Spleen (tissue), 11 donors: ENCODE data around the gene ZNF609. TPM values are rescaled to one million over a fixed set of nuclear protein-coding genes. Genes with fewer than 3 reads are reported as not detected.

Experiments
- DNase-seq: peaks from one replicate; pipeline ENCODE4 v3.0.0-alpha.2; 2020
- H3K27ac ChIP-seq, 8 donors: fragments of 200-600 bp; sonication (generic) in 7 of 8; 1 replicate in 4 of 8; 2 replicates in 4 of 8; pipeline versions ENCODE4 v1.5.0 to v1.8.0; 2016 to 2021; ENCODE audit warnings: inconsistent platforms in 4 of 8, mild to moderate bottlenecking in 4 of 8, moderate library complexity in 1 of 8
- H3K27me3 ChIP-seq, 7 donors: fragments of 200-600 bp; sonication (generic) in 6 of 7; replicated peaks in 1 of 7; 1 replicate in 4 of 7; 2 replicates in 3 of 7; pipeline versions ENCODE4 v1.5.0 to v1.8.0; 2016 to 2021; ENCODE audit warnings: inconsistent platforms in 3 of 7, mild to moderate bottlenecking in 1 of 7
- H3K36me3 ChIP-seq, 6 donors: fragments of 200-600 bp; sonication (generic) in 5 of 6; 1 replicate in 4 of 6; 2 replicates in 2 of 6; pipeline versions ENCODE4 v1.5.0 to v1.8.0; 2016 to 2021; ENCODE audit warnings: inconsistent platforms in 2 of 6
- H3K4me1 ChIP-seq, 6 donors: fragments of 200-600 bp; sonication (generic) in 5 of 6; 1 replicate in 3 of 6; 2 replicates in 3 of 6; pipeline versions ENCODE4 v1.5.0 to v1.8.0; 2016 to 2021; ENCODE audit warnings: inconsistent platforms in 3 of 6
- H3K4me3 ChIP-seq, 8 donors: fragments of 200-600 bp; sonication (generic) in 7 of 8; 1 replicate in 4 of 8; 2 replicates in 4 of 8; pipeline versions ENCODE4 v1.5.0 to v1.8.0; 2016 to 2021; ENCODE audit warnings: inconsistent platforms in 4 of 8, mild to moderate bottlenecking in 4 of 8, moderate library complexity in 2 of 8
- H3K9me3 ChIP-seq, 8 donors: fragments of 200-600 bp; sonication (generic) in 7 of 8; 1 replicate in 4 of 8; 2 replicates in 4 of 8; pipeline versions ENCODE4 v1.5.0 to v1.8.0; 2016 to 2021; ENCODE audit warnings: inconsistent platforms in 4 of 8
- CTCF ChIP-seq, 11 experiments: fragments of 200-600 bp in 7 of 11; fragments of 450-650 bp in 4 of 11; sonication (generic) in 4 of 11; IDR thresholded peaks in 8 of 11; conservative IDR thresholded peaks in 3 of 11; 1 replicate in 7 of 11; 2 replicates in 4 of 11; pipeline versions ENCODE4 v1.4.0 to v1.8.0; 2016 to 2021; ENCODE audit warnings: antibody characterized with exemption in 11 of 11, inconsistent platforms in 4 of 11, mild to moderate bottlenecking in 1 of 11
- POLR2A ChIP-seq, 3 donors: fragments of 450-650 bp; IDR thresholded peaks; one replicate each; pipeline ENCODE4 v1.5.1; 2017; ENCODE audit warnings: antibody characterized with exemption in 3 of 3, mild to moderate bottlenecking in 1 of 3
- POLR2AphosphoS5 ChIP-seq, 3 donors: sonication (generic); formaldehyde crosslinking; IDR thresholded peaks; one replicate each; pipeline ENCODE4 v1.5.1; 2017; ENCODE audit warnings: antibody characterized with exemption in 3 of 3
- WGBS, 5 donors: extraction: QIAGEN DNeasy Blood & Tissue Kit in 3 of 5; methylation state at CpG; one replicate each; pipeline versions ENCODE4 v1.1.5 to v1.1.7; 2013 to 2018; 5-methylcytosine and 5-hydroxymethylcytosine counted together
- intact Hi-C: fragments of 100-400 bp; cut with DNase I; formaldehyde crosslinking; loops from one replicate; pipeline ENCODE4 v1.15.0; 2023; ENCODE audit warnings: low total_unique reads
- polyA plus RNA-seq, 3 donors: library from polyadenylated mRNA; stranded (reverse); fragments of 200-250 nt; gene quantifications; one replicate each; pipeline ENCODE4 v1.2.1, GENCODE V29; 2013
- total RNA-seq, 7 donors: library from RNA; depleted of rRNA in 3 of 7; stranded (reverse); fragments of >200 nt in 3 of 7; fragmentation: NEBNext Ultra II Directional in 4 of 7; extraction: Animal tissue kit (Norgen Biotek cat#: 25700) in 4 of 7; gene quantifications; one replicate each; pipeline versions ENCODE4 v1.1.0 to v1.2.1, GENCODE V29; 2016 to 2021
- donor health status: healthy with polysubstance abuse.
- donor health status: DM: no; HTN: no; CAD: no; lungs with moderate emphysema.
- donor health status: DM: no; HTN: no; CAD: no.
- donor health status: Bipolar disorder and iron deficiency.
- donor health status: healthy.
- donor health status: DM: no; HTN: no; CAD: no.
- donor health status: DM: yes; HTN: yes; CAD: no.

Gene ZNF609
- total and polyA plus RNA-seq, 10 donors, result 2.4 to 55.7 (median 38.8) TPM

GRCh38 chr15:64665179-64665578 lies 204.8 kb downstream of the ZNF609 start:
- intact Hi-C loops, result no loop called here
- no peak for TF ChIP-seq CTCF (IDR thresholded peaks at IDR 0.05 in 8 of 11, conservative IDR thresholded peaks at IDR 0.05 in 3 of 11)
- no peak for TF ChIP-seq POLR2AphosphoS5 (IDR thresholded peaks at IDR 0.05)
- no peak for TF ChIP-seq POLR2A (IDR thresholded peaks at IDR 0.05)

GRCh38 chr15:64667736-64668161 lies 207.4 kb downstream of the ZNF609 start:
- Histone ChIP-seq H3K36me3 (peaks cover 0 to 23% (median 0%) of the 10 kb centered on the region in 6 donors), H3K9me3 (no peaks in the 10 kb centered on the region), H3K27me3 (no peaks in the 10 kb centered on the region), H3K27ac (no peak overlapping the region), H3K4me1 (peaks cover 0 to 11% (median 0%) of the 10 kb centered on the region in 6 donors), H3K4me3 (no peak overlapping the region)
- no peak for DNase-seq
- WGBS, 5 donors, result 61 to 81% (median 64%) methylated on average over 1 of the region's 1 CpG
- intact Hi-C loops, result no loop called here
- no peak for TF ChIP-seq POLR2AphosphoS5 (IDR thresholded peaks at IDR 0.05)
- TF ChIP-seq POLR2A (IDR thresholded peaks at IDR 0.05), result no peak
- no peak for TF ChIP-seq CTCF (IDR thresholded peaks at IDR 0.05 in 8 of 11, conservative IDR thresholded peaks at IDR 0.05 in 3 of 11)

More at GRCh38 chr15:64665179-64665578, 204.8 kb downstream of the ZNF609 start:
- 48 to 95% (median 79%) methylated on average over 1 of the region's 1 CpG for WGBS, 5 donors
- Histone ChIP-seq H3K4me1 (peaks cover 0 to 11% (median 0%) of the 10 kb centered on the region in 6 donors), H3K27me3 (no peaks in the 10 kb centered on the region), H3K9me3 (no peaks in the 10 kb centered on the region), H3K4me3 (no peak overlapping the region), H3K36me3 (peaks cover 0 to 14% (median 0%) of the 10 kb centered on the region in 6 donors), H3K27ac (no peak overlapping the region)
- DNase-seq, result no peak

DNA sequence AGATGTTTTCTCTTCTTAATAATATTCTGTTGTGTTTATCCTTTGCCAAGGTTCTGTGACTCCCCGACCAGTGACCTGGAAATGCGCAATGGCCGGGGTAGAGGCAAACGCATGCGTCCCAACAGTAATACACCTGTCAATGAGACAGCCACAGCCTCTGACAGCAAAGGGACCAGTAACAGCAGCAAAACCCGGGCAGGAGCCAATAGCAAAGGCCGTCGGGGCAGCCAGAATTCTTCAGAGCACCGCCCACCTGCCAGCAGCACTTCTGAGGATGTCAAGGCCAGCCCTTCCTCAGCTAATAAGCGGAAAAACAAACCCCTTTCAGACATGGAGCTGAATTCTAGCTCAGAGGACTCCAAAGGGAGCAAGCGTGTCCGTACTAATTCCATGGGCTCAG lies 213.5 kb downstream of the ZNF609 start:
- H3K4me3 ChIP-seq, result no peak overlapping the region
- H3K27ac ChIP-seq, result no peak overlapping the region
- WGBS, 5 donors, result 81 to 89% (median 81%) methylated on average over 6 to 12 of the region's 12 CpGs
- intact Hi-C loops, result no loop called here
- H3K27me3 ChIP-seq, result no peaks in the 10 kb centered on the region
- peaks cover 0 to 7% (median 0%) of the 10 kb centered on the region in 6 donors for H3K4me1 ChIP-seq
- H3K9me3 ChIP-seq, result no peaks in the 10 kb centered on the region
- no peak for DNase-seq
- peak in 1 of 3 donors; percentile 24 for TF ChIP-seq POLR2AphosphoS5 (IDR thresholded peaks at IDR 0.05)
- no peak for TF ChIP-seq CTCF (IDR thresholded peaks at IDR 0.05 in 8 of 11, conservative IDR thresholded peaks at IDR 0.05 in 3 of 11)
- no peak for TF ChIP-seq POLR2A (IDR thresholded peaks at IDR 0.05)
- H3K36me3 ChIP-seq, result peaks cover 0 to 76% (median 25%) of the 10 kb centered on the region in 6 donors

- TF ChIP-seq POLR2A (IDR thresholded peaks at IDR 0.05), result no peak
- TF ChIP-seq CTCF (IDR thresholded peaks at IDR 0.05 in 8 of 11, conservative IDR thresholded peaks at IDR 0.05 in 3 of 11), result no peak
- no peak for TF ChIP-seq POLR2AphosphoS5 (IDR thresholded peaks at IDR 0.05)
- no peak for DNase-seq
- Histone ChIP-seq H3K9me3 (no peaks in the 10 kb centered on the region), H3K4me1 (peaks cover 0 to 23% (median 0%) of the 10 kb centered on the region in 6 donors), H3K27me3 (no peaks in the 10 kb centered on the region), H3K4me3 (no peak overlapping the region), H3K27ac (no peak overlapping the region), H3K36me3 (peaks cover 2 to 100% (median 60%) of the 10 kb centered on the region in 6 donors)
- WGBS, 5 donors, result 86 to 94% (median 93%) methylated on average over 14 of the region's 14 CpGs
- intact Hi-C loops, result no loop called here
Observed at GRCh38 chr15:64678126-64678819, 217.9 kb downstream of the ZNF609 start.
